Measurements from ENCODE around the gene UST.

- TF ChIP-seq ZBTB33 (IDR thresholded peaks at IDR 0.05; ENCODE audit: extremely low read depth, insufficient replicate concordance, low read length) (no peak), POLR2AphosphoS5 (IDR thresholded peaks at IDR 0.05; ENCODE audit: low read depth, low read length) (no peak), CTCF (IDR thresholded peaks at IDR 0.05 in 2 of 3, conservative IDR thresholded peaks at IDR 0.05 in 1 of 3; ENCODE audit: borderline replicate concordance in 1 of 3, insufficient read depth in 1 of 3, low read depth in 2 of 3, low read length in 2 of 3) (no peak), POLR2A (IDR thresholded peaks at IDR 0.05; ENCODE audit: borderline replicate concordance, extremely low read depth, insufficient read depth, insufficient read length) (no peak), ZNF274 (IDR thresholded peaks at IDR 0.05; ENCODE audit: low read depth, low read length) (no peak), RAD21 (IDR thresholded peaks at IDR 0.05; ENCODE audit: low read depth) (no peak)
Measured at GRCh38 chr6:148907573-148907972, 160.7 kb downstream of the UST start.
